VCaP (cell line): Measurements from ENCODE around the gene OR10S1.
"Not testable (repeated sequence)": the region's sequence is repeated elsewhere in the genome, so short reads cannot be mapped to it uniquely, and the experiment has no call there.

ENCODE experiments used
- H3K27ac ChIP-seq: fragments of 450-650 bp; 2 replicates; pipeline ENCODE4 v1.5.1; 2017
- CTCF ChIP-seq: fragments of 450-650 bp; conservative IDR thresholded peaks from 2 replicates; pipeline ENCODE4 v1.5.1; 2017; ENCODE audit warnings: mild to moderate bottlenecking, moderate library complexity

The OR10S1 gene

GRCh38 chr11:123977731-123978347 lies at the start of gene OR10S1:
OR10S1 (minus strand) TSS chr11:123977781; CDS start chr11:123977664, 117 bp downstream.
- H3K27ac ChIP-seq, result no peak within 1 kb of the TSS
- no peak for TF ChIP-seq CTCF

- no peak within 1 kb of the TSS for H3K27ac ChIP-seq
- TF ChIP-seq CTCF, result no peak
These were observed 48.9 kb upstream of the OR10S1 start, which contains the start of gene OR10G8 for GRCh38 chr11:124026498-124026897. OR10G8 (plus strand) TSS chr11:124026798; CDS start chr11:124029623, 2,825 bp downstream.

- not testable (repeated sequence) for H3K27ac ChIP-seq
These were observed 38.3 kb upstream of the OR10S1 start for GRCh38 chr11:124015837-124016236.

DNA sequence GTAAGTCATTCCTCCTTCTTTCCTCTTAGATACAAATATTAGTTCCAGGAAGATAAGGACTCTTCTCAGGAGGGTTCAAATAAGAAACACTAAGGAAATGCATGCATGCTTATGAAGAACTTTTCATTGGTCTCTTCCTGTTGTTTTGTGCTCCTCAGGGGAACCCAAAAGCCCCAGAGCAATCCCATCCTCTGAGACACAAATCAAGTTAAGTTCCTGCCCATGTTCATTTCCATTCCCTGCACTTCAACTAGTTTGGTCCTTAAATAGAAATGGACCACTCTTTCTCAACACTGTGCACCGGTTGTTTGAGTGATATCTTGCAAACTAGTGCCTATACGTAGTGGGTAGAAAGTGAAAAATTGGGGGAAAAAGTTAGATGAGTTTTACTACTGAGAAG lies 35.1 kb upstream of the OR10S1 start, which contains the start of gene OR10G4:
Gene OR10G4 (plus strand): TSS at position 301 of the 400 bp plus-strand sequence. CDS start 2,578 bp downstream, outside the sequence.
- H3K27ac ChIP-seq, result no peak within 1 kb of the TSS
- no peak for TF ChIP-seq CTCF

DNA sequence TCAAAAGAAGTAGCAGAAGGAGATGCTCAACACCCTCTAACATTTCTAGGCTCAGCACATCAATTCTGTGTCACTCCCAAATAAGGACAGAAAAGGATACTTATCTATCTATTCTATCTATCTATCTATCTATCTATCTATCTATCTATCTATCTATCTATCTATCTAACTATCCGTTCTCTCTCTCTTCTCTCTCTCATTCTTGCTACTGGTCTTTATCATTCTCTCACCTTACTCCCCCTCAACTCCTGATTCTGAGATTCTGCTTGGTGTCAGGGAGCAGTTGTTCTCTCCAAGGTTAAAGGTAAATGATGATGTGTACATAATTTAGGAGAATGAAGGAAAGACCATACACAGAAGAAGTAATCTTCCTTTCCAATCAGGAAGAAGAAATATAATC lies 17.5 kb upstream of the OR10S1 start, which contains the start of gene OR10G6:
Gene OR10G6 (minus strand): TSS at position 43 of the 400 bp plus-strand sequence. CDS start 0 bp downstream, at position 43.
- TF ChIP-seq CTCF, result no peak
- no peak within 1 kb of the TSS for H3K27ac ChIP-seq

- no peak for TF ChIP-seq CTCF
- no peak overlapping the region for H3K27ac ChIP-seq
These were observed 1.7 kb upstream of the OR10S1 start for GRCh38 chr11:123979311-123979710.

- no peak overlapping the region for H3K27ac ChIP-seq
- TF ChIP-seq CTCF, result no peak
These were observed 616 bp downstream of the OR10S1 start for GRCh38 chr11:123976770-123977560.
